GM21723 (cell line): ENCODE results near the gene CPXM1.
"Not testable (repeated sequence)": the region's sequence is repeated elsewhere in the genome, so short reads cannot be mapped to it uniquely, and the experiment has no call there.

Experiments
- ATAC-seq: cut with Tn5 transposase; IDR thresholded peaks from one replicate; pipeline ENCODE4 v1.9.1; 2021; ENCODE audit warnings: mild to moderate bottlenecking, moderate library complexity; ENCODE audit not compliant: unreplicated experiment

The CPXM1 gene

DNA sequence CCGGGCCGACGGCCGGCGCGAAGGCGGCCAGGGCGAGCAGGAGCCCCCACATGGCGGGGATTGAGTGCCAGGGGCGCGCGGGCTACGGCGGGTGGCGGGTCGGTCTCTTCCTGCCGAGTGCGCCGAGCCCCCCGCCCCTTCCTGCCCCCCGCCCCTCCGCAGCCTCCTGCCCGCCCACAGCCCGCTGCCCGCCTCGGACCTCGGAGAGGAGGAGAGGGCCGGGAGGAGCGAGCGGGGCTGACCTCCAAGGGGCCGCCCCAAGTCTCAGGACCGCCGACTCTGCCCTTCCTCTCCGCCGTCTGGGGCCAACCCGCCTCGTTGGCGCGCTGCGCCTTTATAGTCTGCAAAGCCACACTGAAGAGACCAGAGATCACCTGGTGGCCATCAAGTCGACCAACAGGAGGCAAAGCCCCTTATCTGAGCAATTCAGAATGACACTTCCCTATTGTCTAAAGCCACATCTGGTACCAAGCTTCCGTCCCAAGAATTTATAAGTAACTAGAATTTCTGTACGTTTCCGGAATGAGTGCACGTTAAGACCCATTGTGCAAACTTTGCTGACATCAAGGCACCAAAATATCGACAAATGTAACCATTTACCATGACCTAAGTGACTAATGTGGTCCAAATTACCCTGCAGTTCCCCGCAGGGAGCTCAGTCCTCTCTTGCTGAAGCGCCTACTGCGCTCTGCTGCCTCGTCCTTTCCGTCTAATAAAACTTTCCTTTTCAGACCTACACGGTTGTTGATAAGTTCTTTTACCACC lies at the start of gene CPXM1:
Gene CPXM1 (minus strand): TSS at position 107 of the 765 bp plus-strand sequence. CDS start 55 bp downstream, at position 52.
- no peak for ATAC-seq

DNA sequence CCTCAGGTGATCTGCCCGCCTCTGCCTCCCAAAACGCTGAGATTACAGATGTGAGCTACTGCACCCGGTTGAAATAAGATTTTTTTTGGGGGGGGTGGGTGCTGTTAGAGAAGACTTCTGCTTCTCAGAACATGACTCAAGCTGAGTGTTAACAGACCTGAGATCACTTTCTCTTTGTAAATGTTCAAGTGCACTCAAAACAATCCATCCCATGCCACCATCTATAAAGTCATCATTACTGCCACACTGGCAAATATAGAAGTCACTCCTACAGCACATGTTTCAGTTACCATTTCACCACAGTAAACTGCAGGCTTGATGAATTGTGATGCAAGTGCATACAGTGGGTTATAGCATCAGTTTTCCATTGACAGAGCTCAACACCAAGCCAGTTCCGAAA lies 49.1 kb upstream of the CPXM1 start:
- ATAC-seq, result no peak

DNA sequence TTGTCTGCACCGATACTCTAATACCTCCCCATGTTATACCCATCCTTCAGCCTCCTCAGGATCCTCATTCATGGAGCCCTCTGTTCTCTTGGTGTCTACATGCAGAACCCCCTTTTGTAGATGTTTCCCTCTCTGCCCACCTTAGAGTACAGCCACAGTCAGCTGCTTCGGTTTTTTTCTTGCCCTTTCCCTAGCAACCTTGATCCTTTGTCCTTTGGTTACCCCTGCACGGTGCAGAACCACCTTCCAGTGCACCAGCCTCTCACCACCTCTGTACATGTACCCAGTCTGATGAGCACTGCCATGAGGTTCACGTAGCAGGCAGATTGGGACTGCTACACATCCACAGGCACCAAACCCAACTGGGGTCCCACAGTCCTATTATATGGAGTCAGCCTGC lies 47.4 kb upstream of the CPXM1 start:
- ATAC-seq, result no peak

DNA sequence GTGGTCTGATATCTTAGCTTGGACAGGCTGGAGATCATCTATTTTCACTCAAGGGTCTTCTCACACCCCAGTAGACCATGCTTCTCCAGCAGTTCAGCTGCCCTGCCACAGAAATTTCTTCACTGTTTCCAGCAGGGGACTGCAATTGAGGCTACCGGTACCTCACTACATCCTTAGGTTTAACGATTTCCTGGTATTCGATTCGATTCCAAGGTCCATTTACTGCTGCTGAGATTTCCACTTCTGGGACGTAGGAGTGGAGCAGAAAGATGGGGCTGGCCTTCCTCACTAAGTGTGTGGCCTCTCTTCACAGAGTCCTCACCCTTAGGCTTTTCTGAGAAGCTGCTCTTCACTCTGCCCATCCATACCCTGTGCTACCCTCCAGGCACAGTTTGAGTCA lies 46.3 kb upstream of the CPXM1 start:
- no peak for ATAC-seq

DNA sequence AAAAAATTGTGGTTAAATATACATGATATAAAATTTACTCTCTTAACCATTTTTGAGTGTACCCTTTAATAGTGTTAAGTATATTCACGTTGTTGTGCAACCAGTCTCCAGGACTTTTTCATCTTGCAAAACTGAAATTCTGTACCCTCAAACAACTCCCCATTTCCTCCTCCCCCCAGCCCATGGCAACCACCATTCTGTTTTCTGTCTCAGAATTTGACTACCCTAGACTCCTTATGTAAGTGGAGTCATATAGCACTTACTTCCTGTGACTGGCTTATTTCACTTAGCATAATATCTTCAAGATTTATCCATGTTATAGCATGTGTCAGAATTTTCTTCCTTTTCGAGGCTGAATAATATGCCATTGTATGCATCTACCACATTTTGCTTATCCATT lies 45.2 kb upstream of the CPXM1 start:
- no peak for ATAC-seq

DNA sequence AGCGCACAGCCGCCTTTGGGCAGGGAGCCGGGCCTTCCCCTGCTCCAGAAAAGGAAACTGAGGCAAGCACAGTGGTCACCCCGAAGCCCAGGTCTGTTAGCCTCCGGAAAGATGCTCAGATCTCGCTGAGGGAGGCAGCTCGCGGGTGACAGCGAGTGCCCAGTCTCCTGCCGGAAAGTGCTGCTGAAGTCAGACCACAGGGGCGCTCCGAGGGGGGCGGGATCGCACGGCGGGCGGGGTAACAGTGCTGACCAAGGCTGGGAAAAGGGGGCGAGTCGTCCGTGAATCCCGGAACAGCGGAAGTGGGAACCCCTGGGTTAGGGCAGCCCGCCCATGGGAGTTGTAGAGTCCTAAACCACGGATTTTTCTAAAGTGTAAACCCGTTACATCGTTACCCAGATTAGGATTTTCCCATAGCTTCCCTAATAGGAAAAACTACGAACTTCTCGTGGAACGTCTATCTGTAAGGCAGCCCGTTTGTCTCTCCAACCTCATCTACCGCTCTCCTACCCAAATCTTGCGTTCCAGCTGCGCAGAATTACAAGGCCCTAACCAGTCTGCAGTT lies 40.6 kb upstream of the CPXM1 start:
- ATAC-seq, result peak; percentile 47

DNA sequence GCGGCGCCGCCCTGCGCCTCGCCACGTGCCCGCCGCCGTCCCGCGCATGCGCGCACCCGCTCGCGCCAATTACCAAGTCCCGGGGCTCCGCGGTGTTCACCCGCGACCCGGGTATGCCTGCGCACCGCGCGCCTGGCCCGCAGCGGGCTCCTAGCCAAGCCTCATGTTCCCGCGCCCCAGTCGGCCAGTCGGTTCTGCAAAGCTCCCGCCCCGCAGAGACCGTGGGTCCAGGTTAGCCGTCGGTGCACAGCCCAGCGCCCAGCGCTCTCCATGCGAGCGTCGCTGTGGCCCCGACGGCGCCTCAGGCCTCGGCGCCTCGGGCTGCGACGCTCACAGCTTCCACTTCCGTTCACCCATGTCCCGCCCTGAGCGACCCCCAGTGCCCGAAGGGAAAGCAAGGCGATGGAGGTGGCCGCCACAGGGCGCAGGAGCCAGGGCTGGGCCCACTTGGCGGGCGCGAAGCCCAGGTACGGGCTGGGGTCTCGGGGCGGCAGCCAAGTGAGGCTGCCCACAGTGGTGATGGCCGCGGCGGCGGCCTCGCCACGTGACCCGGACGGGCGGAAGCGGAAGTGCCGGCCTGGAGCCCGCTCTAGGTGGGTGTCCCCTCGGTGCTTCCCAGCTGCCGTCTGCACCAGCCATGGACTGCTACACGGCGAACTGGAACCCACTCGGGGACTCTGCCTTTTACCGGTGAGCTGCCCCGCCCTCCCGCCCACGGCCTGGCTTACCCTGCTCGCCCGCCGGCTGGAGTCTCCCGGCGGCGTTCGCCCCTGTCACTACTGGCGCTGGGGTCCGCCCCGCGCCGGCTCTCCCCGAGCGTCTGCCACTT lies 39.9 kb upstream of the CPXM1 start, which contains the start of the genes PCED1A and VPS16:
Gene PCED1A (minus strand): TSS at position 518 of the 829 bp plus-strand sequence. CDS start 743 bp downstream, outside the sequence.
Gene VPS16 (plus strand): TSS at position 608 of the 829 bp plus-strand sequence. CDS start 30 bp downstream, at position 638.
- peak; percentile 95 for ATAC-seq

DNA sequence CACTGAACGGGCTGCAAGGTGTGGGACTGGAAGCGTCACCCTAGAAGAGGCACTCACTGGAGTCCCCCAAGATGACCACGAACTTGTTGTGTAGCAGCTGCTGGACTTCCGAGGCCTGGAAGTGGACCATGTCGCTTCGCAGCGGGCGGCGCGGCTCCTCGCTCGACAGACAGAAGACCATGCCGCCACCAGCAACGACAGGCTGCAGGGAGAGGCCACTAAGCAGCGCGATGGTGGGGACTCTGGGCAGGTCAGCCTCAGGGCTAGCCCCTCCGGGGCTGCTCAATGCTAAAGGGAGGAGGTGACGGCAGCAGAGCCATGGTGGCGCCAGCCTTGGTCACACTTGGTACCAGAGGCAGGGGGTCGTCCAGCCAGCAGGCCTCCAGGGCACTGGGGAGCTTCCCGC lies 39.3 kb upstream of the CPXM1 start:
- ATAC-seq, result no peak

DNA sequence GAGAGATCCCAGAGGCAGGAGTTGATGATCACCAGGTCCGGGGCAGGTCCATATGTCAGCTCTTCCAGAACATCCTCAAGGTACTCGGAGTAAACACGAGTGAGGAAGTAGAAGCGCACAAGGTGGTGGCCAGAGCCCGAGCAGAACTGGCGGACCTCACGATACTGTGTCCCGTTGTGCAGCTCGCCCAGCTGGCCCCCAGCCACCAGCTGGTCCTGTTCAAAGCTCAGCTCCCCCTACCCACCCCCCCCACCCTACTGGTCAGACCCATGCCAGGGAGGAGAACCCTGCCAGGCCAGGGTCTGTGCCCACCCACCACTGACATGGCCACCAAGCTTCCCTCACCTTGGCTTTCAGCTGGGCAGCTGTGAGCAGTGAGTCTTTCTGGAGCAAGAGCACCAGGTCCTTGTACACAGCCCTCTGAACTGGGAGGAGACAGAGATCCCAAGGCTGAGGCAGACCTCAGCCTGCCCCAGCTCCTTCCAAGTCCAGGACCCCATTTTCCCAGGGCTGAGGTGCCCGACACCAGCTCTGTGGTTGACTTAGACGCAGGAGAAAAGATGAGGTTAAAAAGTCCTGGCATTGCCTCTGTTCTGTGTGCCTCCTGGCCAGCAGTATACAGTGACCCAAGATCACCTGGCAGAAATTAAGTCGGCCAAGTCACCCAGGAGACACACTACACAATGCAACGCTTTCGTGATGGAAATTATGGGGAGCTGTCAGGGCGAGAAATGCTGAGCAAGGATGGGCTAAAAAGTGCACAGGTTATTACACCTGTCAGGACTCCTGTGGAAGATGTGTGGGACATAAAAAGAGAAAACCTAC lies 38.6 kb upstream of the CPXM1 start:
- ATAC-seq, result no peak

DNA sequence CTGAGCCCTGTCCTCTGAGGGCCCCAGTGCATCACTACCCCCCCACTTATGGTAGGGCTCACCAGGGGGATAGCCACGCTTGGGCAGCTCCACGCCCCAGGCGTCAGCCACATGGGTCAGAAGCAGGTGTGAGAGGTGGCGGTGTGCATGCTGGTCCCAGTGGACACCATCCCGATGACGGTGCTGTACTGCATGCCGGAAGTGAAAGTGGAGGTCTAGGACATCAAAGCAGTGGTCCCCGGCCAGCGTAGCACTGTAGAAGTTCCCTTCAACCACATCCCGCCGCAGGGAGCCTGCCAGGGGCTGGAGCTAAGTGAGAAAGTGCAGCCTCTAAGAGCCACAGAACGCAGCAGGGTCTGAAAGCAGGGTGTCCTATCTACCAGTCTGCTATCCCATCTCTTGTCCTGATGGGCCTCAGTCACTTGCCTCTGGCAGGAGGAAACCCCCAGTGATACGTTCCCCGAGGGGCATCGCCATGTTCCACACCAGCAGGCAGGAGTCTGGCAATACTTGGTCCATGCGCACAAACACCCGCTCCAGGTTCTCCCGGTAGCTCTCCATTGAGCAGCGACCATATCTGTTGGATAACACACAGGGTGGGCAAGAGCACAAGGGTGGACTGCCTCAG lies 37.9 kb upstream of the CPXM1 start:
- ATAC-seq, result no peak

DNA sequence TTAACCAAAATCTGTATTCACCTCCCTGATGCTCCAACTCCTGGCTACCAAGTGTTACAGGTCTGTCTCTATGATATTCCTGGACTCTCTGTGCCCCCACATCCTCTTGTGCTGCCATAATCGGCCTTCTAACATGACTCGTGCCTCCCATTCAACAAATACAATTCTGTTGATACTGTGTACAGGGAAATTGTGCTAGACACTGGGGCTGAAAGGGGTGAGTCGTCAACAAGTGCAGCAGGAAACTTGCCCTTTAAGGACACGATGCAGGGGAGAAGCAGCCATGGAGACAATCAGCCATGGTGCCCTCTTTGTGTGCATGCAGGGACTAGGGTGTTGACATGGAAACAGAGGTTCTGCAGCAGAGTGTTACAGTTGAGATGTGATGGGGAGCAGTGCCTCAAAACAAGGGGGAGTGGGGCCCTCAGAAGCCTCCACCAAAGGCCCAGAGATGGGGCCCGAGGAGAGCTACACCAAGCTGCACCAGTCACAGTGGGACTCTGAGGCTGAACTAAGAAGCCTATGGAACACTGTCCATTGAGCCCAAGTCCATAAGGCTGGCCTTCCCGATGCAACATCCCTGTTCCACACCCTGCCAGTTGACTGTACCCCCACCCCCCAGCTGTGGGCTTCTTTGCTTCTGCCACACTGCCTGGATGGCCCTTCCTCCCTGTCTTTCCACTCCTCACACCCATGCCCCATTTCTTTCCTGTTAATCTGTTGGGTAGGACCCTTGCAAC lies 37.0 kb upstream of the CPXM1 start:
- ATAC-seq, result no peak

DNA sequence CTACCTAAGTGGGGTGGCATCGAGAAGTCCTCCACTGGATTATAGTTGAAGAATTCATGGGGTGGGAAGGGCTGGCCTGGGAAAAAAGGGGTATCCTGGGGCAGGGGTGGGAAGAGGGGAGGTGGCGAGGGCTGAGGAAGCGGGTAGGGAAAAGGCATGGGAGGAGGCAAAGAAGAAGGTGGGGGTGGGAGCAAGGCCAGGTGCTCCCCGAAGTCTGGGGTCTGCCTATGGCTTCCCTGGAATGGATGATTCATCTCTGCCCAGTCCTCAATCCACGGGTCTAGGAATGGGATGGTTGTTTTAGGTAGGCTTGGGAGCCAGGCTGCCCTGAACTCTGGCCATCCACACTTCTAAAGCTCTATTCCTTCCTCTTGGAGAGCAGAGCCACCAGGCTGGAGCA lies 35.6 kb upstream of the CPXM1 start:
- no peak for ATAC-seq

DNA sequence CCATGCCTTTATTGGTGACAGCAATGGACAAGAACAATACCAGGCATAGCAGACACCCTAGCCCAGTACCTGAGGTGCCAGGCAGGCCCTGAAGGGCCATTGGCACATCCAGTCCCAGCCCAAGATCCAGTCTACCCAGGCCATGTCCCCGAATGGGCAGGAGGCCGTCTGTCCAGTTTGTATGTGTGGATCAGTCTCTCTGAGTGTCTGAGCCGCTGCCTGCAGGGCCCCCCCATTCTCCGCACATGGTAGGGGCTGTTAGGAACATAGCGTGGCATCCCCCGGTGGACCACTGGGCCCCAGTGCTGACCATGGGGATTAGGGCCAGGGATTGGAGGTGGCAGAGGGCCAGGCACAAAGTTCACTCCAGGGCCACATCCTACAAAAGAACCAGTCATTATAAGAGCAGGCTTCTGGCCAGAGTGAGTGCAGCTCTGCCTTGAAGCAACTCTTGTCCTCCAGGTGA lies 34.9 kb upstream of the CPXM1 start:
- no peak for ATAC-seq

DNA sequence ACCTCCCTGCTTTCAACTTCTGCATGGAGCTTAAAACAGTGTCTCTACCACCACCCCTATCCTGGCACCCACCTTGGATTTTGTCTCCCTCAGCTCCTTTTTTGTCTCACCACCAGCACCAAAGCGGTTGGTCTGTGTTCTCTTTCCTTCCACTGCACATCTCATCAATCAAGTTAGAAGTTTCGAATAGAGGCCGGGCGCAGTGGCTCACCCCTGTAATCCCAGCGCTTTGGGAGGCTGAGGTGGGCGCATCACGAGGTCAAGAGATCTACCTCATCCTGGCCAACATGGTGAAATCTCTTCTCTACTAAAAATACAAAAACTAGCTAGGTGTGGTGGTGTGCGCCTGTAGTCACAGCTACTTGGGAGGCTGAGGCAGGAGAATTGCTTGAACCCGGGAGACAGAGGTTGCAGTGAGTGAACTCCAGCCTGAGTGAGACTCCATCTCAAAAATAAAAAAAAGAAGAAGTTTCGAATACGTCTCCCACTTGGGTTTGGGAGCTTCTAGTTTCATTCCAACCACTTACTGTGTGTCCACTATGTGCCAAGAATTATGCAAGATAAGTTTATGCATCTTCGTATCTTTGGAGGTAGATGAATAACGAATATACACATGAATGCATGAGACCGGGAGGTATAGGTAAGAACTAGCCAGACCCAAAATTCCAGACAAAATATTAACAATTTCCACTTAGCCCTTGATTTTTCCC lies 34.1 kb upstream of the CPXM1 start:
- no peak for ATAC-seq

DNA sequence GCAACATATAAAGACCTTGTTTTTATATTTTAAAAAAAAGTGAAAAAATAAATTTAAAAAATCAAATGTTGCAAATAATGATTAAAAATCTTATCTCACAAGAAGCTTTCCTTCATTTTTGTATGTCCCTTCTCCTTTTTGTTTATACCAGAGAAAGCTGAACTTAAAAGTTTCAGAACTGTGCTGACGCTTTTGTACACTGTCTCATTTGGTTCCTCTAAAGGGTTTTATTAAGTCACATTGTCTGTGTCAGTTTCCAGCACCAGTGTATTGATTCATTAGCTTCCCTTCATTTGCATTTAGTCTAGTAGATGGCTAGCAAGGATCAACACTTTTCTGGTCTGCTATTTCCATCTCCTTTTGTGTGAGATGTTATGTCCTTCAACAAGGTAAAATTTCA lies 33.3 kb upstream of the CPXM1 start:
- ATAC-seq, result no peak

DNA sequence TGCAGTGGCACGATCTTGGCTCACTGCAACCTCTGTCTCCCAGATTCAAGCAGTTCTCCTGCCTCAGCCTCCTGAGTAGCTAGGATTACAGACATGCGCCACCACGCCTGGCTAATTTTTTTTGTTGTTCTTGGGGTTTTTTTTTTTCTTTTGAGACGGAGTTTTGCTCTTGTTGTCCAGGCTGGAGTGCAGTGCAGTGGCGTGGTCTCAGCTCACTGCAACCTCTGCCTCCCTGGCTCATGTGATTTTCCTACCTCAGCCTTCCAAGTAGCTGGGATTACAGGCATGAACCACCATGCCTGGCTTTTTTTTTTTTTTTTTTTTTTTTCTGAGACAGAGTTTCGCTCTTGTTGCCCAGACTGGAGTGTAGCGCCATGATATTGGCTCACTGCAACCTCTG lies 30.8 kb upstream of the CPXM1 start:
- ATAC-seq, result not testable (repeated sequence)

DNA sequence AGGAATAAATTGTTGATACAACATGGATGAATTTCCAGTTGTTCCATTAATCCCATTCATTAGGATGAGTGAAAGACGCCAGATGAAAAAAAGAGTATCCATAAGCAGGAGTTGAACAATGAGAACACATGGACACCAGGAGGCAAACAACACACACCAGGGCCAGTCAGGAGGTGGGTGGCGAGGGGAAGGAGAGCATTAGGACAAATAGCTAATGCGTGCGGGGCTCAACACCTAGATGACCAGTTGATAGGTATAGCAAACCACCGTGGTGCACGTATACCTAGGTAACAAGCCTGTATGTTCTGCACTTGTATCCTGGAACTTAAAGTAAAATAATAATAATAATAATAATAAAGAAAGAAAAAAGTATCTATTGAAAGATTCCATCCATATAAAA lies 28.9 kb upstream of the CPXM1 start:
- no peak for ATAC-seq

DNA sequence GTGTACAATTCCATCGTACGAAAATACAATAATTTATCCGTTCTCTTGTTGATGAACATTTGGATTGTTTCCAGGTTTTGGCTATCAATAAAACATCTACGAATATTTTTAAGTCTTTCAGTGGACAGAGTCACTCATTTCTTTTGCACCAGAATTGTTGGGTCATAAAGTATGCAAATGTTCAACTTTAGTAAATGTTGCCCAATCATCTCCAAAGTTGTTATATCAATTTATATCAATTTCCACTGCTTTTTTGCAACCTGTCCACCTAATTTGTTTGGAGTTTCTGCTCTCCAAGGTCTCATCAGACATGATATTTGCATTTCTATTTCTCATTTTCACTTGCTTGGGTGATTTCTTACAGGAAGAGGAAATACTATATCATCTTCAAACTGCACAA lies 26.2 kb upstream of the CPXM1 start:
- no peak for ATAC-seq

DNA sequence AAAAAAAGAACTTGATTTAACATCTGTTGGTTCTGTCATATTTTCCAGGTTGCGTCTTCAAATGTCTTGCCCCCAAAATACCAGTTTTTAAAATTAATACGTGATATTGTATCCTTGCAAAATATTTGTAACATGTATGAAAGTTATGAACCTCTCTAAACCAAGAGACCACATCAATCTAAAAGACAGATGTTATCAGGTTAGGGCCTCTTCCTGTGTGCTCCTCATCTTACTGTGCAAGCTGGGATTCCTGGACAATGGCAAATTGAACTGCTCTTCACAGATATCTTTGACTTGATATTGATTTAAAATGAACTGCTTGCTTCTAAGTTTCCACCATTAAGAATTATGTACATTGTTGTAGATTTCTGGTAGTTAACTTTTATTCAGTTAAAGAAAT lies 25.3 kb upstream of the CPXM1 start:
- ATAC-seq, result no peak
